Cerebellar cortex (tissue), 1 donor: ENCODE data around the gene MSL1.

Experiments used
- DNase-seq: peaks from one replicate; pipeline ENCODE4 v3.0.0-alpha.2; 2015; ENCODE audit warnings: low spot score

Gene MSL1

DNA sequence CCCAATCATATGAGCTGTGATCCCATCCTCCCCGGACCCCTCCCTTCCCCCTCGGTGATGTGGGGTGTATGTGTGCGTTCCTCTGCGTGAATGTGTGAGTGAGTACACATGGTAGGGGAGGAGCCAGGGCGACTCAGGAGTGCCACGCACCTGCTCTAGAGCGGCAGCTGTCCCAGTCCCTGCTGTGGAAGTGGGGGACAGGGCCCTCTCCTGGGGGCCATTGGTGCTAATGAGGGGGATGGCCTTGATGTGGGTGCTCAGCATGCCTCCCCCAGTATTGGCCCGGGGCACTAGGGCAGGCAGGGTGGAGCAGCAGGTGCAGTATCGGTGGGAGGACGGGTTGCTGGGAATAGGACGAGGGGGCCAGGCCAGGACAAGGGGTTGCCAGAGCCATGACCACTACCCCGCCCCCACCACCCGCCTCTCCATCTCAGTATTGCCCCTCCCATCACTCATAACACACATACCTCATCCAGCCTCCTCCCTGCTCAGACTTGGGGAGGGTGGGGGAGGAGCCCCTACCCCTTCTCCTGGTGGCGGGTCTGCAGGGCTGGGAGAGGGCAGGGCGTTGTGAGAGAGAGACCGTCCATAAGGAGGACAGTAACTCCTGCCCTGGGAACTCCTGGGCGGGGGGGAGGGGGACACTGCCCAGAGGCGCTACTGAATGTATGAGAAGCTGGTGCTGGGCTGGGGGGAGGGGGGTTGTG is 29.9 kb upstream of the MSL1 start:
- DNase-seq, result no peak

DNA sequence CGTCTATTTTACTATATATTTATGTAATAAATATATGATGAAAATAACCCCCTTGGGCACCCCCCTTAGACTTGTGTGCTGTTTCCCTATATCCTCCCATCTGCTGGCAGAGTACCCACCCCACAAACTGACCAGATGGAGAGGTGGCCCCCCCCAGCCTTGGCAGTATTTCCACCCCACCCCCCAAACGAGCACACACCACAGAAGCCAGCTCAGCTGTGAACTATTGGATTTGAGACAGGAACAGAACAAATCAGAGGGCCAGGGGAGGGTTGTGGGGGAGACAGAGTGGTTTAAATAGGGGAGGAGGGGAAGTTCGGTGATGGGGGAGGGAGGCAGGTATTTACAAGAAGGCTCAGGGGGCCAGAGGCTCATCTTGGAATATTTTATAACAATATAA is 29.2 kb upstream of the MSL1 start:
- peak; percentile 84 for DNase-seq

DNA sequence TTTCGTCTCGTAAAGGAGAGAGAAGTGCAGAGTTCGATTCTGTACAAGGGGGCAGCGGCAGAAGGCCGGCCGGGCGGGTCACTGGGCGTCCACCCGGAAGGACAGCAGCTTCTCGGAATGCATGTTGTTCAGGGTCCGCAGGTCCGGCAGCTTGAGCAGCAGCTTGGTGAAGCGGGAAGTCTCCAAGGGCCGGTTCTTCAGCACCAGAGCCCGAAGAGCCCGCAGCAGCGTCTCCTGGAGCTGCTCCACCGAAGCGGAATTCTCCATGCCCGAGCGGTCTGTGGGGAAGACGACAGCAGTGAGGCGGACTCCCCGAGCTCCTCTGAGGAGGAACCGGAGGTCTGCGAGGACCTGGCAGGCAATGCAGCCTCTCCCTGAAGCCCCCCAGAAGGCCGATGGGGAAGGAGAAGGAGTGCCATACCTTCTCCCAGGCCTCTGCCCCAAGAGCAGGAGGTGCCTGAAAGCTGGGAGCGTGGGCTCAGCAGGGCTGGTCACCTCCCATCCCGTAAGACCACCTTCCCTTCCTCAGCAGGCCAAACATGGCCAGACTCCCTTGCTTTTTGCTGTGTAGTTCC is 28.7 kb upstream of the MSL1 start:
- no peak for DNase-seq

DNA sequence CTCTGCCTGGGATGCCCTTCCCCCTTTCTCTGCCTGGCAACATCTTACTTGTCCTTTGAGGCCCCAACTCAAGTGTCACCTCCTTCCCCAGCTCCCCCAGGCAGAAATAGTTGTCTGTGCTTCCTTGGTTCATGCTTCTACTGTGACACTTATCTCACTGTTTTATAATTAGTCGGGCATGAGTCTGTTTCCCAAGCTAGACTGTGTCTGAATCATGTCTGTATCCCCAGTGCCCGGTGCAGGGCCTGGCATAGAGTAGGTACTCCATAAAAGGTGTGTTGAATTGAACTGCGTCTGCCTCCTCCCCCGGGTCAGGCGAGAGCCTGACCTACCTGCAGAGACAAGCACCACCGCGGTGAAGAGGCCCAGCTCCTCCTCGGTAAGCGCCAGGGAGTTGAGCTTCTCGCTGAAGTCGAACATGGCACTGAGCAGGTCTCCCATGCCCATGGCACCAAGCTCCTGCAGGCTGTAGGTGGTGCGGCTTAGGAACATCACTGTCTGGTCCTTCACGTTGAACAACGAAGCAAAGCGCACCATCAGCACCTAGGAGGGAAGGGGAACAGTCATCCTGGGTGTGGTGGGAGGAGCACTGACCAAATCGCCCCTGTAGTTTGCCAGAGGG is 28.1 kb upstream of the MSL1 start:
- DNase-seq, result no peak

DNA sequence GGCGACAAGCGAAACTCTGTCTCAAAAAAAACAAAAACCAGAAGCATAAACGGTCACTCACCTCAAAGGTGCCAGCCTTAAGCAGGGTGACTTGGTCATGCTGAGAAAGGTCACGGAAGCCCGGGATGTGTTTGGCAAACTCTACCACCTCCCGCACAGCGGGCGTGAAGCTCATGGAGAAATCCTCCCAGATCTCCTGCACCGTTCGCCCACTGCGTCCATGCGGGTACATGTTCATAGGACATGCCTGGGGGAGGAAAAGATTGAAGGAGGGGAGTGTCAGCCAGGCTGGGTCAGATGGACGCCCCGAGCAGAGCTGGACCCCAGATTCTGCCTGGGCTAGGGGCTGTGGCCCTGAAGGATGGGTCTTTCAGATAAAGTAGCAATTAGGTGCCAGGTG is 26.9 kb upstream of the MSL1 start:
- DNase-seq, result no peak

DNA sequence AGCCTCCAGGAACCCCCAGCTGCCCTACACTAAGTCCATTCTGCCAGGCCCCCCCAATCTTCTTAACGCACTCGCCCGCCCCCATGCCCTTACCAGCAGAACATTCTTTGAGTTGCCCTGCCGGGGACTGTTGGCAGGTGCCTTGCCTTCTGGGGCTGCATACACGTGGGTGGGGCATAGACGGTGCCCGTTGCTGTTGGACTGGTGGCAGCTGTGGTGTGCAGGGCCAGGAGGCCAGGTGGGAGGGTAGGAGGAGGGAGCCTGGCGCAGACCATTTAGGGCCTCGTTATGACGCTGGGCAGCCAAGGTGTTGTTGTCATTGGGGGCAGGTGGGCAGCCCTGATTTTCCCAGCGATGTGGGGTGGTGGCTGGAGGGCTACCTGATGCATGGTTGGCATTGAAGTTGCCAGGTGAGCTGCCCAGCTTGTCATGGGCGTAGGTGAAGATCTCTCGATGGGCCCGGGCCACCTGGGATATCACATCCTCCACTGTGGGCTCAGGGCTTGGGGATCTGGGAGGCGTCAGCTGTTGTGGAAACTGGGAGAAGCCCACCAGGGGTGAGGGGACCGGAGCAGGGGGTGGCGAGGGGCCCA is 26.3 kb upstream of the MSL1 start:
- no peak for DNase-seq

DNA sequence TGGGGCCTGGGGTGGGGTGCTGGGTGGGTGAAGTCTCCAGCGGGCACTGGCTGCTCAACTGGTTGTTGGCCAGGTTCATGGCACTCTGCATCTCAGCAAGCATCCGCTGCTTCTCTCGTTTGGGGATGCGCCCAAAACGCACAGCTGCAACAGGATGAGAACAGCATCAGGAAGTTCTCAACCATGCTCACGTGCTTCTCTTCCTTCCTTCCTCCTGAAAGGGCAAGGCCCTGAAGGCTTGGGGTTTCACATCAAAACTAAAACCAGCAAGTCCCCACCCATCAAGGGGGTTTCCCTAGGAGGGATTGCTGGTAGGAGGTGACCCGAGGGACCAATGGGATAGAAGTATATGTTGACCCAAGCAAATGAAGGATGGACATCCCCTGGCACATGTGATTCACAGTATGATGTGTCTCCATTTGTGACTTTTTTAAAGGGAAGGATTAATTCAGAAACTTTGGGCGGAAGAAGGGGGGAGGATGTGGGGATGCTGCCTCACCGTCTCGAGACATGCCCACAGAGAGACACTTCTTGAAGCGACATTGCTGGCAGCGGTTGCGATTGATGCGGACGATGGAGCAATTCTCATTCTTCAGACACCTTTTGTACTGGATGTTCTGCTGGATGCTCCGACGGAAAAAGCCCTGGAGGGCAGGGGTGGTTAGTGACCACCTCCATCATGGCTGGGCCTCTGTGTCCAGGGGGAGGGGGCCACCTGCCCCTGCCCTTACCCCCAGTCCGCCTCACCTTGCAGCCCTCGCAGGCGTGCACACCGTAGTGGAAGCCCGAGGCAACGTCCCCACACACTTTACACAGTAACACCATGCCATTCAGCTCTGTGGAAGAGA is 25.6 kb upstream of the MSL1 start:
- DNase-seq, result no peak

DNA sequence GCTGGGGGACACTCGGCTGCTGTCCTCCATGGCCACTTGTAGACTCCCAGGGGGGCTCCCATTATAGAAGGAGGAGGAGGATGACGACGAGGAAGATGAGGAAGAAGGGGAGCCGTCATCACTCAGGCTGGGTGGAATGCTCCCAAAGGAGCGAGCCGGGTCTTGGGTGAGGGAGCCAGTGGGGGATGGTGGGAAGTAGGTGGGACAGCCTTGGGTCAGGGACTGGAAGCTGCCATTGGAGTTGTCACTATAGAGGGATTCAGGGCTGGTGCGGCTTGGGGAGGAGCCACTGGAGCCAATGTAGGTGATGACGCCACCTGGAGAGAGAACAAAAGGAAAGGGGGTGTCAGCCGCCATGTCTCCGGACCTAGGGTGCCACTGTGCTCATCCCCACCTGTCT is 24.7 kb upstream of the MSL1 start:
- DNase-seq, result no peak

DNA sequence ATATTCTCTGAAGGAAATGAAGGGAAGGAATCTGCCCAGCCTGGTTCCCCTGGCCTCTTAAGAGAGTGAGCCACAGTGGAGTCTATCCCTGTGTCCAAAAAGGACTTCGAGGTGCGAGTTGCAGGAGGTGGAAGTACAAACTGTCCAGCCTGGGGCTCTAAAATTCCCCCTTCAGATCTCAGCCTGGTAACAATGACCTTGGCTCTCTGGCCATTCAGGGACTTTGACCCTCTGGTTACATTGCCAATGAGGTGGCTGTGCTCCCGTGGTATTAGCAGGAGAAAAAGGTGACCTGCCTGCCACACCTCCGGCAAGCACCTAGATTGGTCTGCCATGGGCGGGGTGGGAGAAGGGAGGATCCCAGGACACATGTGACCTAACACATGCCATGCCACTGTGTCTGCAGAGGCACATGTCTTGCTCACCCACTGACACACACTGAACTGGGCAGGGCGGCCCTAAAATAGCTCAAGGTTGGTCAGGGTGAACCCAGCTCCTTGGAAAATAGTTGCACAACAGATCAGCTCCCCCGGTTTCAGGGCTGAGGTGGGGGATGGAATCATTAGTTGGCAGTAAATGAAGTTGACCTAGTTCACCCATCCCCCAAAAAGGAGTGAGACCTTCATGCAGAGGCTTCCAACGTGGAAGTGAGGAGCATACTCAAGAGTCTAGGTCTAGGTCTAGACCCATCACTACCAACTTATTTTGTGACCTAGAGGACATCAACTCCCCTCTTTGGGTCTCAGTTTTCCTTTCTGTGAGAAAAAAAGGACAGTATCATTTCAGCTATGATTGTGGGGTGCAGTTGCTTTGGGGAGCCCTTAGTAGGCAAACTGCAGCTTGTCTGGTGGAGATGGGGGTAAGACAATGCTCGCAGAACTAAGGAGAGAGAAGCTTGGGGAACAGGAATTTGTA is 23.6 kb upstream of the MSL1 start:
- no peak for DNase-seq

DNA sequence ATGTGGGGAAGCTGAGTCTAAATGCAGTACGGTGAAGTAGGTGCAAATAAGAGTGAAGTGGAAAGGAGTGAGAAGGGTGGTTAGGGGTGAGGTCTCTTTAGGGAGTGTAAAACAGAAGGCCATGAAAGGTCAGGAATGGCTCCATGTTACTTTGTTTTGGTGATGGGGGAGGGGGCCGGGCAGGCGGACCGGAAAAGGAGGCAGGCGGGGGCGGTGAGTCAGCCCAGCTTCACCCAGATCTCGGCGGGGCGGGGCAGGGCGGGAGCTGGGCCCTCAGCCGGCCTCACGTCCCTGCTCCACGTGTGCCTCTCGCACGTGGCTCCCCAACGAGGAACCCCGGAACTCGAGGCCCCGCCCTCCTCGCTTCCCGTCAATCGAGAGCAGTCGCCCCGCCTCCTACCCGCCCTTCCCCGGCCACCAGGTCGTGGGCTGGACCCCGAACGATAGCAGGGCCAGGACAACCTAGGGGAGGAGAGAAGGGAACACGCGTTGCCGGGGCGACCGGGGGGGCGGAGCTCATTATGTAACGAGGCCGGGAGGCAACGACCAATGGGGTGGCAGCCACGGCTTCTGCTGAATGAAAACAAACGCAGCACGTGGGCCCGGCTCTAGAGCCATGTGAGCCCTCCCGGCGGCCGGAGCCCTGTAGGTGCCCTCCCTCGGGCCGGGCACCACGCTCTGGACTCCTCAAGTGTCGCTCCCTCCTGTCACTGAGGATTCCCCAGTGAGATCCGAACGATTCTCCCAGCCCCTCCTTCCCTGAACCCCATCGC is 22.7 kb upstream of the MSL1 start:
- DNase-seq, result peak; percentile 99

DNA sequence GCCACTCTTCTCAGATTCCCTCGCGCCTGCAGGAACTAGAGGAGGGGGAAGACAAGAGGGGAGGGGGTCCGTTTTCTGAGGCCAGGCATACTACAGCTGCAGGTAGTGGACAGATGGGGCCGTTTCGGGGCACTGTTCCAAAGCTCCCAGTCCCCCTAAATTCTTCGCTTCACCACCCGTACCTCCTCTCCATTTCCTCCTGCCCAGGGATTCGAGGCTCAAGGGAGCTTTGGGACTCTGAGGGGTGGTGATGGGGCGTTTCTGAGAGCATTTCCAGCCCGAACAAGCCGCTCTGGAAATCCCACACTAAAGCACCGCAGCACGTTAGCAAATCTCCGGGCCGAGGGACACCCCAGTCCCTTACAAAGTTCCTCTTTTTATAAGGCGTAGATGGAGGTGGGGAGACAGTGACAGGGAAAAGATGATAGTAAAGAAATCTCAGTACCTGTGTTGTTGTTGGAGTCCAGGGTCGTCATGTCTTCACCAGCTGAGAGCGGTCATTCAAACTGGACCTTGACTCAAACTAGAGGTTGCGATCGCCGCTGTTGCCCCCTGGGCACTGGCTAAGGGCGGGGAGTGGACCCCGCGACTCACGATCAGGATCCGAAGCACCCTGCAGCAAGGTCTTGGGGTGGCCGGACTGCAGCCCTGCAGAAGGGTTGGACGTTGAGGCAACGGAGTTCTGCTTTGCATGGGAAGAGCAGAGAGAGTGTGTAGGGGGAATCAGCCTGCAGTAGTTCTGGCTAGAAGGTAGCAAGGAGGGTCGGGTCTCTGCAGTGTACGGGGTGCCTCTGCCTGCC is 22.0 kb upstream of the MSL1 start:
- DNase-seq, result no peak

DNA sequence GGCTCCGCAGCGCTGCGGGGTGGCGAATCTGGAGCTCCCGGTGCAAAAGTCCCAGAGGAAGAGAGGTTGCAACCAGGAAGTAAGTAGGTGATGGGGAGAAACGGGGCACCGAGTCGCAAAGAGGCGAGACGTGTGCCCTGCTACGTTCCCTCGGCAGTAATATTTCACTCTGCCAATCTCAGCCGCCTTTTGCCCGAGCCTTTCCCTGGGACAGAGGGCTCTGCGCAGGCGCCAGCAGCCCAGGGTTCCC is 21.4 kb upstream of the MSL1 start, which contains the start of gene NR1D1:
TSS of gene NR1D1 (minus strand) at position 171 of the 250 bp plus-strand sequence. CDS start 495 bp downstream, outside the sequence.
- DNase-seq, result no peak

DNA sequence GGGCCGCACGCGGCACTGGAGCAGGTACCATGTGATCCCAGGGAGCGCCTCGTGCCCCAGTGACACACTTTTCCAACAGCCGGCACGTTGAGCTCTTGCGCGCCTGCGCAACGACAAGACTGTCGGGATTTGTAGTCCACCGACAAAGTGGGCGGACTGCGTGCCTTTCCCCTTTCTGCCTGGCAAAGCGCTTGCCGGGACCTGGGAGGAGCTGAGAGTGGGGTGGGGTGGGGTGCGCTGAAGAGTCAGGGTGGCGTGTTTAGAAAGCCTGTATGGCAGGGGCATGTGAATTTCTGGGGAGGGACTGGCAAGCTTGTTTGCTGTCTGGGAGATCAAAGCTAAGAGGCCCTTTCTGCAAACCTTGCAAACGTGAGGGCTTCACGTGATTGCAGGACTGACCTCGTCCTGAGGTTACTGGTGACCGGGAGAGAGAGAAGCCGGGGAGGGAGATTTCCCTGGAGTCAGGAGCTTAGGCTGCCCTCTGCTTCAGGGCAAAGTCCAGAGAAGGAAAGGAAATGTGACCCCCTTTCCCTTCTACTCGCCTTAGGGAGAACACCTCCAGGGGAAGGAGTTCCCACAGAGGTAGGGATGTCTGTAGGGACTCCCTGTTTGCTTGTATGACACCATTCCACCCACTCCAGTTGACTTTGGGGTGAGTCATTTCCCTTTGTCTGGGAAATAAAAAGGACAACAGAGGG is 21.0 kb upstream of the MSL1 start:
- DNase-seq, result peak; percentile 99

DNA sequence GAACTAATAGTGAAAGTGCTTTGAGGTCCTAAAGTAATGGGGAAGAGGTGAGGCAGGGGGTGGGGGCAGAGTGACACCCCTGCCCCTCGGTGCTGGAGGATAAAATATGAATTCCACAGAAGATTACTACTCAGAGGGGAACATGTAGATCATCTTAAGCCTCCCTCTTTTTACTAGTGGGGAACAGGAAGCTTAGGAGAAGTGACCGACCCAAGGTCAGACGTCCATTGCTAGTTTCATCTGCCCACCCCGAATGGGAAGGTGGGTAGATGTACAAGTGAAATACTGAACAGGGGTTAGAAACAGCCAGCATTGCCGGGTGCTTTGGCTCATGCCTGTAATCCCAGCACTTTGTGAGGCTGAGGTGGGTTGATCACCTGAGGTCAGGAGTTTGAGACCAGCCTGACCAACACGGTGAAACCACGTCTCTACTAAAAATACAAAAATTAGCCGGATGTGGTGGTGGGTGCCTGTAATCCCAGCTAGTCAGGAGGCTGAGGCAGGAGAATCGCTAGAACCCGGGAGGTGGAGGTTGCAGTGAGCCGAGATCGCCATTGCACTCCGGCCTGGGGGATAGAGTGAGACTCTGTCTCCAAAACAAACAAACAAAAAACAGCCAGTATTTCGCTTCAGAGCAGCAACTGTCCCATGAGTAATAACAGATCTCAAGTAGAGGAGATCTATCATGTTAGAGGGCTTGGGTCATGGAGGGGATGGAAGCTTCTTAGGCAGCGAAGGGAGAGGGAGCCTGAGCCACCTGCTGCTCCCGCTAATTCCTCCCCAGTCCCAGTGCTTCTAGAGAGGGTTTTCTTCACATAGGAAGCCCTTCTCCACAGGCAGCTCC is 20.2 kb upstream of the MSL1 start:
- DNase-seq, result no peak

DNA sequence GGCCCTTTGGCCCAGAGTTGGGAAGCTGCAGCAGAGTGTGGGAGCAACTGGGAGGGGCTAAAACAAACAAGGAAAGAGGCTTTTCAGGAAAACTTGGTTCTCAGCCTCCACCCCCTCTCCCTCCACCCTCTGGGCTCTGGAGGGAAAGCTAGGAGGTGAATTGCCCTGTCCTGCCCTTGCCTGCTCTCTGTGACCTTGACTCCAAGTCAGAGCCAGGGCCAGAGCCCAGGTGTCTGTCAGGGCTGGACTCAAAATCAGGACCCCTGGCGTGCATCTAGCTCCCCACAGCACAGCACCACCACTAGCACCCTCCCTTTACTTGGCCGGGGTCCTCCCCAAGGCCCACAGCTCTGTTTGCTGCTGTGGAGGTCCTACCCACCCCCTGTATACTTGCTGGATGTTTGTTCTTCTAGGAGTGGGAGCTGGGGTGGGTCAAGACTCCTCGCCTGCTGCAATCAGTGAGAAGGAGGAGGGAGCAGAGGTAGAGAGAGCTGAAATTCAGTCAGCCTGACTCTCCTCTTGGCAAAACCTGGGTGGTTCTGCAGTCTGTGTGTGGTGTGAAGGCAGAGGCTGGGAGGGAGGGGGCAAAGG is 18.6 kb upstream of the MSL1 start:
- no peak for DNase-seq

DNA sequence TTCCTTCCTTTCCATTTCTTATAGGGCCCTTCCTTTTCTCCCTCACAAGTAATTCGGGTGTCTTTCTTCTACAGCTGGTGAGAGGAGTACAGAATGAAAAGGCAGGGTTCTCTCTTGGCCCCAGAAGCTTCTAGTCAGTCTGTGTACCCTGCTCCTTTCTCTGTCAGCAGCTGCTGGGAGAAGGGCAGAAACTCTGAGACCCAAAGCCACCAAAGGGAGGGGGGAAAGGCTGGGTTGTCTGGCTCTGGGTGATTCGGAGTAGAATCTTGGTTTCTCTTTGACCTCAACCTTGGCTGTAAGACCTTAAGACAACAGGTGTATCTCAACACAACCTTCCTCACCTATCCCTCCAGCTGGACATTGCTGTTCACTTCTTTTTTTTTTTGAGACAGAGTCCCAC is 18.1 kb upstream of the MSL1 start:
- DNase-seq, result no peak

DNA sequence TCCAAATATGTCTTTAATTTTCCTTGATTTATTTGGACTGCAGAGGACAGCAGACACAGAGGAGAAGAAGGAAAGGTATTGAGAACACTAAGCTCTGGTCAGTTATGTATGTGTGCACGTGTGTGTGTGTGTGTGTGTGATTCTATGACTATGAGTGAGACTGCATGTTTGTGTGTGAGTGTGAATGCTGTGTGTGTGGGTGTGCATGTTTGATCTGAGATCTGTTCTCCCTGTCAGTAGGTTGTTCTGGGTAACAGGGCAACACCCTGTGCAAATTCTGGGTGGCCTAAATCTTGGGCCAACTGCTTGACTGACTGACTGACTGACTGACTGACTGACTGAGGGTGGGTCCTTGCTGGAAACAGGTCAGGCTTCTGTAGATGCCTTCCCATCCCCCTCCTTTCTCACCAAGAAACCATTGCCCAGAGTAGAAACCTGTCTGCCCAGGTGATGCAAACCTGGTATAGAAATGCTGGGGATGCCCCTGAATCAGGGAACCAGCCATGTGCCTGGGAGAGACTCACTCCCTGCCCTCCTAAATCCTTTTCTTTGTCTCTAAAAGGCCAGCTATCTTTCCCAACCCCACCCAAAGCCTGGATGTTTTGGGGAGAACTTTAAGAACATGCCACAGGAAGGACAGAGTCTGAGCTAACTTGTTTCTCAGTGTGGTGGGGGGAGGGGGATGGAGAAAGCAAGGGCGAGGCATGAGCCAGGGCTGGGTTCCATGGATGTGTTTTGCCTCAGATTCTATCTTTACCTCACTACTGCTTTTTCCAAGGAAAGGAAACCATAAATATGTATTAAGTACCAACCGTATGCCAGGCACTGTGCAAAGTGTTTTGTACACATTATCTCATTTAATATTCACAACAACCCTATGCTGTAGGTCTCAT is 16.9 kb upstream of the MSL1 start:
- no peak for DNase-seq
